ENCODE data around the gene KMT2A.

GRCh38 chr11:118532852-118533768, 96.8 kb downstream of the KMT2A start:
- no peak for TF ChIP-seq POLR2A (IDR thresholded peaks at IDR 0.05)
- no peak for TF ChIP-seq CTCF (IDR thresholded peaks at IDR 0.05)
- no peak for TF ChIP-seq POLR2AphosphoS5 (IDR thresholded peaks at IDR 0.05)
